Activated CD8-positive, alpha-beta memory T cell treated with anti-CD3 and anti-CD28 coated beads for 24 hours (primary cell): ENCODE measurements around the gene TTN.
"Not testable (repeated sequence)": the region's sequence is repeated elsewhere in the genome, so short reads cannot be mapped to it uniquely, and the experiment has no call there.

Source experiments
- DNase-seq: peaks from one replicate; pipeline ENCODE4 v3.0.0-alpha.2; 2020

Gene TTN

GRCh38 chr2:178732913-178733312, 74.3 kb downstream of the TTN start:
- DNase-seq, result no peak

- DNase-seq, result no peak
Measured at GRCh38 chr2:178731300-178731699, 75.9 kb downstream of the TTN start.

GRCh38 chr2:178730049-178730448, 77.2 kb downstream of the TTN start:
- no peak for DNase-seq

- DNase-seq, result no peak
Measured at GRCh38 chr2:178723786-178724346, 83.4 kb downstream of the TTN start.

- DNase-seq, result no peak
Measured at GRCh38 chr2:178722296-178722695, 84.9 kb downstream of the TTN start.

GRCh38 chr2:178718988-178719387, 88.2 kb downstream of the TTN start:
- no peak for DNase-seq

- DNase-seq, result no peak
Measured at GRCh38 chr2:178718283-178718682, 88.9 kb downstream of the TTN start.

GRCh38 chr2:178716394-178716793, 90.8 kb downstream of the TTN start:
- DNase-seq, result no peak

GRCh38 chr2:178715366-178715765, 91.9 kb downstream of the TTN start:
- no peak for DNase-seq

GRCh38 chr2:178707476-178707875, 99.7 kb downstream of the TTN start:
- DNase-seq, result no peak

- no peak for DNase-seq
Measured at GRCh38 chr2:178704876-178705275, 102.3 kb downstream of the TTN start.

GRCh38 chr2:178702361-178702760, 104.9 kb downstream of the TTN start:
- no peak for DNase-seq

- no peak for DNase-seq
Measured at GRCh38 chr2:178700922-178701342, 106.3 kb downstream of the TTN start.

- DNase-seq, result no peak
Measured at GRCh38 chr2:178700136-178700535, 107.1 kb downstream of the TTN start.

- no peak for DNase-seq
Measured at GRCh38 chr2:178692845-178693244, 114.4 kb downstream of the TTN start.

GRCh38 chr2:178689808-178690207, 117.4 kb downstream of the TTN start:
- no peak for DNase-seq

GRCh38 chr2:178683877-178684276, 123.3 kb downstream of the TTN start:
- DNase-seq, result no peak

- DNase-seq, result no peak
Measured at GRCh38 chr2:178681081-178681480, 126.1 kb downstream of the TTN start.

- no peak for DNase-seq
Measured at GRCh38 chr2:178679891-178680290, 127.3 kb downstream of the TTN start.

- no peak for DNase-seq
Measured at GRCh38 chr2:178677599-178677998, 129.6 kb downstream of the TTN start.

- DNase-seq, result no peak
Measured at GRCh38 chr2:178676046-178676445, 131.2 kb downstream of the TTN start.

- DNase-seq, result no peak
Measured at GRCh38 chr2:178674122-178674521, 133.1 kb downstream of the TTN start.

- DNase-seq, result no peak
Measured at GRCh38 chr2:178666458-178666857, 140.8 kb downstream of the TTN start.

GRCh38 chr2:178658480-178658879, 148.7 kb downstream of the TTN start:
- DNase-seq, result not testable (repeated sequence)

- DNase-seq, result no peak
Measured at GRCh38 chr2:178650554-178650953, 156.7 kb downstream of the TTN start.

GRCh38 chr2:178644919-178645318, 162.3 kb downstream of the TTN start:
- no peak for DNase-seq
